HFF-Myc (cell line): ENCODE data around the gene AMBRA1.

Source experiments
- DNase-seq: peaks from one replicate; pipeline ENCODE4 v3.0.0-alpha.2; 2011; ENCODE audit warnings: low read depth; ENCODE audit errors: extremely low read depth
- H3K4me3 ChIP-seq: replicated peaks from 2 replicates; pipeline ENCODE4 v1.5.1; 2011; ENCODE audit warnings: low read depth, mild to moderate bottlenecking, control low read depth, low read length
- TF ChIP-seq, protein P1 (sequence below): IDR thresholded peaks from 2 replicates; pipeline ENCODE4 v1.5.1; 2012; ENCODE audit warnings: mild to moderate bottlenecking, low read depth, low read length, control low read depth; ENCODE audit errors: missing control alignments

The AMBRA1 gene

DNA sequence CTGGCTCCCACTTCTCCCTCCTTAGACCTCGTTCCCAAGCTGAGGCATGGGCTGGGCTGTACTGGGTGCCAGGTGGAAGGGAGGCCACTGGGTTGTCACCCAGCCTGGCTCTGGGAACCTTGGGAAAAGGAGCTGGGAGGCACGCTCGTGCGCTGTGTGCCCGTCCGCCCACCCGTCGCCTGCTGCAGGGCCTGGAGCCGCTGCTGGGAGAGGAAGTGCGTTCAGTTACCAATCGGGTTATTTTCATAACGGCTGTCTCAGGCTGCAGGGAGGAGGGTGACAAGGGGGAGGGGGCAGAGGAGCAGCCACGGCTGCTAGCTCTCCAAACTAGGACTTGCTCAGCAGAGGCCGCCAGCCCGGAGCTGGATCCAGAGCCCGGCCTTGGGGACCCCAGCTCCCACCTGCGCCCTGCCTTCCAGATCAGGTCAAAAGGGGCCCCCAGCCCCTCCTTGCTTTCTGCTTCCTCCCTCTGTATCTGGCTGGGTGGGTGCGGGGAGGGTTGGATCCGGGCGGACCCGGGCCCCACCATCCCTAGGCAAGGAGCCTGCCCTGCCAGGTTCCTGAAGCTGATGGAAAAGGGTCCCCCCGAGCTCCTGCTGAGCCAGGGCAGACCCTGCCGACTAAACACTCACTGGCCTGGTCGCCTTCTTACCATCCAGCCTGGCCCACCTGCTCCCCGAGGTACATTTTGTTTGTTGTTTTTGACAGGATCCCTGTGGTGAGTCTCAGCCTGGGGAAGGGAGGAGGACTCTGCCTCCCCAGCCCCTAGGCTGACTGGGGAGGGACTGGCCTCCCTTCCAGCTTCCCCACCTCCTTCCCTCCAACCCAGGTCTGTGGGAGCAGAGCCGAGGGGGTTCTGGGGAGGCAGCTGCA lies 232.3 kb downstream of the AMBRA1 start:
- DNase-seq = no peak
- TF ChIP-seq, protein P1, sequence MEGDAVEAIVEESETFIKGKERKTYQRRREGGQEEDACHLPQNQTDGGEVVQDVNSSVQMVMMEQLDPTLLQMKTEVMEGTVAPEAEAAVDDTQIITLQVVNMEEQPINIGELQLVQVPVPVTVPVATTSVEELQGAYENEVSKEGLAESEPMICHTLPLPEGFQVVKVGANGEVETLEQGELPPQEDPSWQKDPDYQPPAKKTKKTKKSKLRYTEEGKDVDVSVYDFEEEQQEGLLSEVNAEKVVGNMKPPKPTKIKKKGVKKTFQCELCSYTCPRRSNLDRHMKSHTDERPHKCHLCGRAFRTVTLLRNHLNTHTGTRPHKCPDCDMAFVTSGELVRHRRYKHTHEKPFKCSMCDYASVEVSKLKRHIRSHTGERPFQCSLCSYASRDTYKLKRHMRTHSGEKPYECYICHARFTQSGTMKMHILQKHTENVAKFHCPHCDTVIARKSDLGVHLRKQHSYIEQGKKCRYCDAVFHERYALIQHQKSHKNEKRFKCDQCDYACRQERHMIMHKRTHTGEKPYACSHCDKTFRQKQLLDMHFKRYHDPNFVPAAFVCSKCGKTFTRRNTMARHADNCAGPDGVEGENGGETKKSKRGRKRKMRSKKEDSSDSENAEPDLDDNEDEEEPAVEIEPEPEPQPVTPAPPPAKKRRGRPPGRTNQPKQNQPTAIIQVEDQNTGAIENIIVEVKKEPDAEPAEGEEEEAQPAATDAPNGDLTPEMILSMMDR = no peak
- H3K4me3 ChIP-seq = no peak overlapping the region

DNA sequence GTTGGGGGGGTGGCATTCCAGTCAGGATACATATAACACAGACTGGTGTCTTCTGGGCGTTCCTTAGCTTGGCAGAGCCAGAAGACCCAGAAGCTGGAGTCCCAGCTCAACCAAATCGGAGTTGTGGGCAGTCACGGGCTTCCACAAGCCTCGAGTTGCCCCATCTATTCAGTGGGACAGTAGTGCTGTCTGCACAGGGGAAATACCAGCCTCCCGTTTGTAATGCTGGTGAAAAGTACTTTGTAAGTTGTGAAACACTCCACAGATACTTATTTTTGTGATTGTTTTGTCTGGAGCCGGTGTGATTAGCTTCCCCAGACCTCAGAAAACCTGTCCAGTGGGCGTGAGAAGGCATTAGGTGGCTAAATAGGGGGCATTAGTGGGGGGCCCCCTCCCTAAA lies 232.9 kb downstream of the AMBRA1 start:
- H3K4me3 ChIP-seq = no peak overlapping the region
- no peak for DNase-seq
- TF ChIP-seq, protein P1 = no peak

DNA sequence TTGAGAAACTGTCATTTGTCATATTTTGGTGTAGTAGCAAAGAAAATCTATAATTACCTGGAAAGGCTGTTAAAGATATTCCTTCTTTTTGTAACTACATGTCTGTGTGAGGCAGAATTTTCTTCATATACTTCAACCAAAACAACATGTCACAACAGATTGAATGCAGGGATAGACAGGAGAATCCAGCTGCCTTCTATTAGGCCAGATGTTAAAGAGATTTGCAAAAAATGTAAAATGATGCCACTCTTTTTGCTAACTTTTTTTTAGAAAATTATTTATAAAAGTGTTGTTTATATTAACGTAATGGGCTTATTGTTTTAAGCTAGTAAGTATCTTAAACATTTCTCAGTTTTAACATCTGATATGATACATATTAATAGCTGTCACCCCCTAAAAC lies 233.9 kb downstream of the AMBRA1 start:
- H3K4me3 ChIP-seq = no peak overlapping the region
- no peak for DNase-seq
- TF ChIP-seq, protein P1 = no peak

DNA sequence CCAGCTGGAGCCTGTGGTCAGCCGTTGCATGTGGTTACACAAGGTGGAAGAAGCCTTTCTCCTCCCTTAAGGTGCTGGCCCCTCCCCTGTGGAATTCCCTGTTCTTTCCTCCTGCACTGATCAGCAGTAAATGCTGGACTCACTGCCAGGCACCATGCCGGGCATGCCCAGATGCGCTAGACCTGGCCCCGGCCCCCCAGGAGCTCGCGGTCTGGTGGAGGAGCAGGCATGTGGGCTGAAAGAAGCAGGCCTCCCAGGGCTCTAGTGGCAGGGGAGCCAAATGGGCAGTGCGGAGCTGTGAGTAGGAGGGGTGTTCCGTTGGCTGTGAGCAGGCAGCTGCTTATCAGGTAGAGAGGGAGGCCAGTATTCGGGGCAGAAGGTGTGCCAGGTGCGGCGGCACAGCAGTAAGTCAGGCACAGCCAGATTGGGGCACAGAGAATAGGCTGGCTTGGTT lies 236.3 kb downstream of the AMBRA1 start:
- TF ChIP-seq, protein P1 = no peak
- H3K4me3 ChIP-seq = no peak overlapping the region
- DNase-seq = no peak

DNA sequence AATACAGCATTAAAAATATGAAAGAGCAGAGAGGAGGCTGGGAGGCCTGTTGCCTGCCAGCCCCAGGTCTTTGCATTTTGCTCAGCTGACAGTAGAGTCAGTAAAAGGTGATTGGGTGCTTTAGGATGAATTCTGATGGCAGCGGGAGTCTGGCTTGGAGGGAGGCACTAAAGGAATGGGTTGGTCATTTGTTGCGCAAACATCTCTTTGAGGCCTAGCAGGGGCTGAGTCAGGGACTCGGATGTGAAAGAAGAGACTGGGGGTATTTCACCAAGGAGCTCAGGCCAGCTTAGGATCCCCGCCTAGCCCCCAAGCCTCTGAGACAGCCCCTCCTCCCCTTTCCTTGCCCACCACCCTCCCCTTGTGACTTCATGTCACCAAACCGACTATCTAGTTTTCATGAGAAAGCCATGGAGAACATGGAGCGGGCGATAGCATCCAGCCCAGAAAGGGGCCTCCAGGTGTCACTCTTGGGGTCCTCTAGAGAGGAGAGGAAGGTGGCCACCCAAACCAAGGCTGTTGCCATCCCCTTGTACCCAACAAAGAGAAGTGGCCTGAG lies 236.8 kb downstream of the AMBRA1 start:
- no peak for DNase-seq
- H3K4me3 ChIP-seq = no peak overlapping the region

DNA sequence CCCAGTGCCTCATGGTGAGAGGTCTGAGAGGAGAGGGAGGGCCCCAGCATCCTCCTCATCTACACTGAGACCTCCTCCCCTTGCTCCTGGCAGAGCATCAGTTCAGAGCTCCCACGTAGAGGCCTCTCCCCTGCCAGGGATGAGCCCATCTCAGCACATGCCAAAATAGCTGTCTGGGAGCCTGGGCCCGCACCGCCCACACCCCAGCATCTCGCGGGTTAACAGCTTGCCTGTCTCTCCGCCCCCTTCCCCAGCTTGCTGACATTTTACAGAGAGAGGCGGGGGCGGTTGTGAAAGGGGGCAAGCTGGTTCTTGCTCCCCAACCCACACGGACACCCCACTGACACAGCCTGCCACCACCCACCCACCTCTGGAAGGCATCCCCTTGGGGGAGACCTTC lies 240.1 kb downstream of the AMBRA1 start:
- DNase-seq = no peak
- TF ChIP-seq, protein P1 = no peak
- H3K4me3 ChIP-seq = no peak overlapping the region

More for the DNA sequence above, 236.8 kb downstream of the AMBRA1 start:
- TF ChIP-seq, protein P1 = no peak
